ENCODE results near the gene STAB1.

The STAB1 gene

DNA sequence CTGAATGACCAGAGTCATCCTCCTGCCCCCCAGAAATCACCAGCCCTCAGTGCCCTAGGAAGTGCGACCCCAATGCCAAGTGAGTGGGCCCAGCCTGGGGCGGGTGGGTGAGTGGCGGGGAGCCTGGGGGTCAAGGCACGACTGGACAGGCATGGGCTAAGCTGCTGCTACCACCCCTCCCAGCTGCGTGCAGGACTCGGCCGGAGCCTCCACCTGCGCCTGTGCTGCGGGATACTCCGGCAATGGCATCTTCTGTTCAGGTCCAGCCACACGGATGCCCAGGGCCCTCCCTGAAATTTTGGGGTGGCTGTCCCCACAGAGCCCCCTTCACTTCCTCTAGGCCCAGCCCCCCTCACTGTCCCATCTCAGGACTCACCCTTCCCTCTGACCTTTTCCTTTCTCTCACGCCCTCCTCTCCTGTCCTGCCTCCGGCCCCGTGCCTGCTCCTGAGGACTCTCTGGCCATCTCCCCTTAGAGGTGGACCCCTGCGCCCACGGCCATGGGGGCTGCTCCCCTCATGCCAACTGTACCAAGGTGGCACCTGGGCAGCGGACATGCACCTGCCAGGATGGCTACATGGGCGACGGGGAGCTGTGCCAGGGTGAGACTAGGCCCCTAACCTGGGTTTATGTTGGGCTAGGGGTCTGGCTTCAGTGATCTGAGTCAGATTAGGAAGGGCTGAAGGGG, 21.5 kb downstream of the STAB1 start:
- ATAC-seq = no peak
- TF ChIP-seq GLIS3 (CRISPR knock-in tag; IDR thresholded peaks at IDR 0.05) (no peak), ISL1 (CRISPR knock-in tag; IDR thresholded peaks at IDR 0.05) (no peak), CSDC2 (CRISPR knock-in tag; IDR thresholded peaks at IDR 0.05) (no peak), ZFP3 (CRISPR knock-in tag; IDR thresholded peaks at IDR 0.05) (no peak), PPARA (CRISPR knock-in tag; IDR thresholded peaks at IDR 0.05; ENCODE audit: borderline replicate concordance) (no peak), RARB (CRISPR knock-in tag; IDR thresholded peaks at IDR 0.05) (no peak), BACH2 (CRISPR knock-in tag; IDR thresholded peaks at IDR 0.05; ENCODE audit: borderline replicate concordance) (no peak), ZNF565 (CRISPR knock-in tag; conservative IDR thresholded peaks at IDR 0.05; ENCODE audit: low read depth) (no peak), ESRRG (CRISPR knock-in tag; IDR thresholded peaks at IDR 0.05) (no peak), TCF4 (CRISPR knock-in tag; IDR thresholded peaks at IDR 0.05; ENCODE audit: borderline replicate concordance) (no peak), OSR1 (CRISPR knock-in tag; IDR thresholded peaks at IDR 0.05) (no peak), ZNF70 (CRISPR knock-in tag; IDR thresholded peaks at IDR 0.05) (no peak), ZFP30 (CRISPR knock-in tag; IDR thresholded peaks at IDR 0.05) (no peak)
- TF ChIP-seq, protein P1, sequence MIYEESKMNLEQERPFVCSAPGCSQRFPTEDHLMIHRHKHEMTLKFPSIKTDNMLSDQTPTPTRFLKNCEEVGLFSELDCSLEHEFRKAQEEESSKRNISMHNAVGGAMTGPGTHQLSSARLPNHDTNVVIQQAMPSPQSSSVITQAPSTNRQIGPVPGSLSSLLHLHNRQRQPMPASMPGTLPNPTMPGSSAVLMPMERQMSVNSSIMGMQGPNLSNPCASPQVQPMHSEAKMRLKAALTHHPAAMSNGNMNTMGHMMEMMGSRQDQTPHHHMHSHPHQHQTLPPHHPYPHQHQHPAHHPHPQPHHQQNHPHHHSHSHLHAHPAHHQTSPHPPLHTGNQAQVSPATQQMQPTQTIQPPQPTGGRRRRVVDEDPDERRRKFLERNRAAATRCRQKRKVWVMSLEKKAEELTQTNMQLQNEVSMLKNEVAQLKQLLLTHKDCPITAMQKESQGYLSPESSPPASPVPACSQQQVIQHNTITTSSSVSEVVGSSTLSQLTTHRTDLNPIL (CRISPR knock-in tag; IDR thresholded peaks at IDR 0.05; ENCODE audit: low read depth) = no peak
- TF ChIP-seq, protein P2, sequence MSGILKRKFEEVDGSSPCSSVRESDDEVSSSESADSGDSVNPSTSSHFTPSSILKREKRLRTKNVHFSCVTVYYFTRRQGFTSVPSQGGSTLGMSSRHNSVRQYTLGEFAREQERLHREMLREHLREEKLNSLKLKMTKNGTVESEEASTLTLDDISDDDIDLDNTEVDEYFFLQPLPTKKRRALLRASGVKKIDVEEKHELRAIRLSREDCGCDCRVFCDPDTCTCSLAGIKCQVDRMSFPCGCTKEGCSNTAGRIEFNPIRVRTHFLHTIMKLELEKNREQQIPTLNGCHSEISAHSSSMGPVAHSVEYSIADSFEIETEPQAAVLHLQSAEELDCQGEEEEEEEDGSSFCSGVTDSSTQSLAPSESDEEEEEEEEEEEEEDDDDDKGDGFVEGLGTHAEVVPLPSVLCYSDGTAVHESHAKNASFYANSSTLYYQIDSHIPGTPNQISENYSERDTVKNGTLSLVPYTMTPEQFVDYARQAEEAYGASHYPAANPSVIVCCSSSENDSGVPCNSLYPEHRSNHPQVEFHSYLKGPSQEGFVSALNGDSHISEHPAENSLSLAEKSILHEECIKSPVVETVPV (CRISPR knock-in tag; IDR thresholded peaks at IDR 0.05) = no peak
- TF ChIP-seq, protein P3, sequence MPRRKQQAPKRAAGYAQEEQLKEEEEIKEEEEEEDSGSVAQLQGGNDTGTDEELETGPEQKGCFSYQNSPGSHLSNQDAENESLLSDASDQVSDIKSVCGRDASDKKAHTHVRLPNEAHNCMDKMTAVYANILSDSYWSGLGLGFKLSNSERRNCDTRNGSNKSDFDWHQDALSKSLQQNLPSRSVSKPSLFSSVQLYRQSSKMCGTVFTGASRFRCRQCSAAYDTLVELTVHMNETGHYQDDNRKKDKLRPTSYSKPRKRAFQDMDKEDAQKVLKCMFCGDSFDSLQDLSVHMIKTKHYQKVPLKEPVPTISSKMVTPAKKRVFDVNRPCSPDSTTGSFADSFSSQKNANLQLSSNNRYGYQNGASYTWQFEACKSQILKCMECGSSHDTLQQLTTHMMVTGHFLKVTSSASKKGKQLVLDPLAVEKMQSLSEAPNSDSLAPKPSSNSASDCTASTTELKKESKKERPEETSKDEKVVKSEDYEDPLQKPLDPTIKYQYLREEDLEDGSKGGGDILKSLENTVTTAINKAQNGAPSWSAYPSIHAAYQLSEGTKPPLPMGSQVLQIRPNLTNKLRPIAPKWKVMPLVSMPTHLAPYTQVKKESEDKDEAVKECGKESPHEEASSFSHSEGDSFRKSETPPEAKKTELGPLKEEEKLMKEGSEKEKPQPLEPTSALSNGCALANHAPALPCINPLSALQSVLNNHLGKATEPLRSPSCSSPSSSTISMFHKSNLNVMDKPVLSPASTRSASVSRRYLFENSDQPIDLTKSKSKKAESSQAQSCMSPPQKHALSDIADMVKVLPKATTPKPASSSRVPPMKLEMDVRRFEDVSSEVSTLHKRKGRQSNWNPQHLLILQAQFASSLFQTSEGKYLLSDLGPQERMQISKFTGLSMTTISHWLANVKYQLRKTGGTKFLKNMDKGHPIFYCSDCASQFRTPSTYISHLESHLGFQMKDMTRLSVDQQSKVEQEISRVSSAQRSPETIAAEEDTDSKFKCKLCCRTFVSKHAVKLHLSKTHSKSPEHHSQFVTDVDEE (CRISPR knock-in tag; IDR thresholded peaks at IDR 0.05) = no peak
- TF ChIP-seq, protein P4, sequence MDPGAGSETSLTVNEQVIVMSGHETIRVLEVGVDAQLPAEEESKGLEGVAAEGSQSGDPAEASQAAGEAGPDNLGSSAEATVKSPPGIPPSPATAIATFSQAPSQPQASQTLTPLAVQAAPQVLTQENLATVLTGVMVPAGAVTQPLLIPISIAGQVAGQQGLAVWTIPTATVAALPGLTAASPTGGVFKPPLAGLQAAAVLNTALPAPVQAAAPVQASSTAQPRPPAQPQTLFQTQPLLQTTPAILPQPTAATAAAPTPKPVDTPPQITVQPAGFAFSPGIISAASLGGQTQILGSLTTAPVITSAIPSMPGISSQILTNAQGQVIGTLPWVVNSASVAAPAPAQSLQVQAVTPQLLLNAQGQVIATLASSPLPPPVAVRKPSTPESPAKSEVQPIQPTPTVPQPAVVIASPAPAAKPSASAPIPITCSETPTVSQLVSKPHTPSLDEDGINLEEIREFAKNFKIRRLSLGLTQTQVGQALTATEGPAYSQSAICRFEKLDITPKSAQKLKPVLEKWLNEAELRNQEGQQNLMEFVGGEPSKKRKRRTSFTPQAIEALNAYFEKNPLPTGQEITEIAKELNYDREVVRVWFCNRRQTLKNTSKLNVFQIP (CRISPR knock-in tag; IDR thresholded peaks at IDR 0.05; ENCODE audit: borderline replicate concordance, low read depth) = no peak

DNA sequence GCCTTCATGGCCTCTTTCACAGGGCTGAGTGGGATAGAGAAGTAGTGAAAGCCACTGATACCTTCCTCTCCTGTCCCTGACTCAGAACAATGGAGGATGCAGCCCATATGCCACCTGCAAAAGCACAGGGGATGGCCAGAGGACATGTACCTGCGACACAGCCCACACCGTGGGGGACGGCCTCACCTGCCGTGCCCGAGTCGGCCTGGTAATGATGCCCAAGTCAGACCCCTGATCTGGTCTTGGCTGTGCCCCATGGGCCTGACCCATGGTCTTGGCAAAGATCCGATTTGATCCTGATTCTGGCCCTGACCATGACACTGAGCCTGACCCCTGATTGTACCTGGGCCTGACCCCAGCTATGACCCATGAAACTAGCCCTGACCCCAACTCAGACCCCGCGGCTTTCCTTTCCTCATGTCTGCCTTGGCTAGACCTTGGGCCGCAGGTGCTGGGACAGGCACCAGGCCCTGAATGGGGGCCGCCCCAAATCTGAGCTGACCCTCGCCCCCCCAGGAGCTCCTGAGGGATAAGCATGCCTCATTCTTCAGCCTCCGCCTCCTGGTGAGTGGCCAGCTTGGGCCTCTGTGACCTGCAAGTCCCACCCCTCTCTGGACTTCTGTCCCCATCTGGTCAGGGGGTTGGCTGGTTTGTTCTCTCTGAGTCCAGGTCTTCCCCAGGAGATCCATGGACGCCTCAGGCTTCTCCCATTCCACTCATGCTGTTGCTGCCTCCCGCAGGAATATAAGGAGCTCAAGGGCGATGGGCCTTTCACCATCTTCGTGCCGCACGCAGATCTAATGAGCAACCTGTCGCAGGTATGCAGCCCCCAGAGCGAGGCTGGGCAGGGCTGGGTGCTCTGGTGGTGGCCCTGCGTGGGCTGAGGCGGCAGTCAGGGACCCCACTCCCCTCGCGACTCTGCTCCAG, 22.9 kb downstream of the STAB1 start:
- no peak for ATAC-seq
- TF ChIP-seq PPARA (CRISPR knock-in tag; IDR thresholded peaks at IDR 0.05; ENCODE audit: borderline replicate concordance) = no peak
- TF ChIP-seq, protein P4 (CRISPR knock-in tag; IDR thresholded peaks at IDR 0.05; ENCODE audit: borderline replicate concordance, low read depth) = no peak
- no peak for TF ChIP-seq GLIS3 (CRISPR knock-in tag; IDR thresholded peaks at IDR 0.05)
- TF ChIP-seq ZFP30 (CRISPR knock-in tag; IDR thresholded peaks at IDR 0.05) = no peak
- TF ChIP-seq ZNF8 (CRISPR knock-in tag; IDR thresholded peaks at IDR 0.05) = no peak
- no peak for TF ChIP-seq CSDC2 (CRISPR knock-in tag; IDR thresholded peaks at IDR 0.05)
- TF ChIP-seq ZNF565 (CRISPR knock-in tag; conservative IDR thresholded peaks at IDR 0.05; ENCODE audit: low read depth) = no peak
- no peak for TF ChIP-seq BACH2 (CRISPR knock-in tag; IDR thresholded peaks at IDR 0.05; ENCODE audit: borderline replicate concordance)
- TF ChIP-seq SNAI2 (CRISPR knock-in tag; IDR thresholded peaks at IDR 0.05) = no peak
- TF ChIP-seq, protein P2 (CRISPR knock-in tag; IDR thresholded peaks at IDR 0.05) = no peak
- TF ChIP-seq ZC3H10 (CRISPR knock-in tag; IDR thresholded peaks at IDR 0.05) = no peak
- TF ChIP-seq ESRRG (CRISPR knock-in tag; IDR thresholded peaks at IDR 0.05) = no peak
- no peak for TF ChIP-seq TOX (CRISPR knock-in tag; IDR thresholded peaks at IDR 0.05; ENCODE audit: borderline replicate concordance)
- TF ChIP-seq, protein P5, sequence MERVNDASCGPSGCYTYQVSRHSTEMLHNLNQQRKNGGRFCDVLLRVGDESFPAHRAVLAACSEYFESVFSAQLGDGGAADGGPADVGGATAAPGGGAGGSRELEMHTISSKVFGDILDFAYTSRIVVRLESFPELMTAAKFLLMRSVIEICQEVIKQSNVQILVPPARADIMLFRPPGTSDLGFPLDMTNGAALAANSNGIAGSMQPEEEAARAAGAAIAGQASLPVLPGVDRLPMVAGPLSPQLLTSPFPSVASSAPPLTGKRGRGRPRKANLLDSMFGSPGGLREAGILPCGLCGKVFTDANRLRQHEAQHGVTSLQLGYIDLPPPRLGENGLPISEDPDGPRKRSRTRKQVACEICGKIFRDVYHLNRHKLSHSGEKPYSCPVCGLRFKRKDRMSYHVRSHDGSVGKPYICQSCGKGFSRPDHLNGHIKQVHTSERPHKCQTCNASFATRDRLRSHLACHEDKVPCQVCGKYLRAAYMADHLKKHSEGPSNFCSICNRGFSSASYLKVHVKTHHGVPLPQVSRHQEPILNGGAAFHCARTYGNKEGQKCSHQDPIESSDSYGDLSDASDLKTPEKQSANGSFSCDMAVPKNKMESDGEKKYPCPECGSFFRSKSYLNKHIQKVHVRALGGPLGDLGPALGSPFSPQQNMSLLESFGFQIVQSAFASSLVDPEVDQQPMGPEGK (CRISPR knock-in tag; IDR thresholded peaks at IDR 0.05; ENCODE audit: borderline replicate concordance) = no peak
- TF ChIP-seq ARNTL (CRISPR knock-in tag; IDR thresholded peaks at IDR 0.05; ENCODE audit: borderline replicate concordance, low read depth) = no peak
